Suprapubic skin (tissue), 4 donors: ENCODE data around the gene PIK3R5. TPM values are rescaled to one million over a fixed set of nuclear protein-coding genes. Genes with fewer than 3 reads are reported as not detected.

Experiments
- DNase-seq, 2 donors: peaks; one replicate each; pipeline ENCODE4 v3.0.0-alpha.2; 2019; ENCODE audit warnings: low spot score in 2 of 2
- H3K27ac ChIP-seq: fragments of 200-600 bp; sonication (generic); one replicate; pipeline ENCODE4 v1.5.1; 2019
- H3K27me3 ChIP-seq: fragments of 200-600 bp; sonication (generic); one replicate; pipeline ENCODE4 v1.5.1; 2019
- H3K36me3 ChIP-seq: fragments of 200-600 bp; sonication (generic); one replicate; pipeline ENCODE4 v1.5.1; 2019
- H3K4me1 ChIP-seq: fragments of 200-600 bp; sonication (generic); one replicate; pipeline ENCODE4 v1.5.1; 2019
- H3K4me3 ChIP-seq: fragments of 200-600 bp; sonication (generic); one replicate; pipeline ENCODE4 v1.5.1; 2019; ENCODE audit warnings: mild to moderate bottlenecking
- H3K9me3 ChIP-seq: fragments of 200-600 bp; sonication (generic); one replicate; pipeline ENCODE4 v1.5.1; 2019
- CTCF ChIP-seq, 2 donors: fragments of 200-600 bp in 1 of 2; fragments of 450-650 bp in 1 of 2; sonication (generic) in 1 of 2; IDR thresholded peaks; one replicate each; pipeline ENCODE4 v1.5.1; 2016 to 2019; ENCODE audit warnings: antibody characterized with exemption in 2 of 2, mild to moderate bottlenecking in 1 of 2, moderate library complexity in 1 of 2
- EP300 ChIP-seq: sonication (generic); formaldehyde crosslinking; IDR thresholded peaks from one replicate; pipeline ENCODE4 v1.6.1; 2017; ENCODE audit warnings: antibody characterized with exemption
- POLR2A ChIP-seq, 2 donors: fragments of 450-650 bp; IDR thresholded peaks; one replicate each; pipeline ENCODE4 v1.6.1; 2017; ENCODE audit warnings: antibody characterized with exemption in 2 of 2, mild to moderate bottlenecking in 2 of 2, moderate library complexity in 2 of 2
- POLR2AphosphoS5 ChIP-seq, 3 donors: sonication (generic); formaldehyde crosslinking; IDR thresholded peaks; one replicate each; pipeline ENCODE4 v1.6.1; 2017; ENCODE audit warnings: antibody characterized with exemption in 3 of 3
- WGBS: methylation state at CpG from one replicate; pipeline ENCODE4 v1.1.5; 2018; 5-methylcytosine and 5-hydroxymethylcytosine counted together
- total RNA-seq, 4 donors: library from RNA; depleted of rRNA; stranded (reverse); fragments of >200 nt; gene quantifications; one replicate each; pipeline ENCODE4 v1.1.0, GENCODE V29; 2016

PIK3R5 gene
- total RNA-seq, 4 donors from 2014 or later: 3.6 to 13.5 (median 5.0) TPM

DNA sequence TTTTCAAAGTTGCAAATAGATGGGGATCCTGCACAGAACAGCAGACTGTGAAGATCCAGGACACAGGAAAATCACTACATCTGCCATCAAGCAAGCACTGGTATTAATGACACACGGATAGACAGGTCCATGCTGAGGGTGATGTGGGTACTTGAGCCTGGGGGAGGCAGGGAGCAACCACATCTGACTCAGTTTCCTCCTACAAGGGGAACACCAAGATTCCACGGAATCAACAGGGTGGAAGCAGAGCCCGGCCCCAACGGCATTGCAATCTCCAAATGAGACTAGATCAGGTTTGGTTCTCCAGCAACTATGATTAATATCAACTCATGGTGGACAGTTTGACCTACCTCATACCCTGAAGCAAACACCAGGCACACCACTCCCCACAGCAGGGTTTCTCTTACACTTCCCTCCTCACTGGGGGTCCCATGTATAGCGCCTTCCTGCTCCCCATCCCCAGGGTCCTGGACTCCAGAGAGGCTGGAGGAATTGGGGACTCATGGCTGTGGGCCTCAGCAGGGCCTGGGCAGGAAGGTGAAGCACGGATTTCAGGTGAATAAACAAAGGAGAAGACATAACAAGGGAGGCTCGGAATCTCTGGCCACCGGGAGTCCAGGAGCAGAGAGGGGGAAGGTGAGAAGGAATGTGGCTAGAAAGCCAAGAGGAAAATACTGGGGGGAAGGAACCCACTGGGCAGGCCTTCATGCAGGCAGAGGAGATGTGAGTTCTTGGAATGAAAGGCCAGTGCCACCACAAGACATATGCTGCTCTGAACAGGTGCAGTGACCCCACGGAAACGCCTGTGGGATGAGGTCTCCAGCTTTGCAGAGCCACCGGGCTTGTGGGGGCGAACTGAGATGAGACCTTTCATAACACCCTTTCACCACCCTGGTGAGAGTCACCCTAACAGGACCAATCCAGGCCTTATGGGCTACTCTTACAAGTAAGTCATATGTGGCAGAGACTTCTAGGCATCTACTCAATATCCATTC lies 68.6 kb downstream of the PIK3R5 start:
- Histone ChIP-seq H3K9me3 (no peaks in the 10 kb centered on the region), H3K36me3 (no peaks in the 10 kb centered on the region), H3K27ac (no peak overlapping the region), H3K4me3 (no peak overlapping the region), H3K27me3 (no peaks in the 10 kb centered on the region), H3K4me1 (no peaks in the 10 kb centered on the region)
- no peak for DNase-seq
- no peak for TF ChIP-seq EP300
- TF ChIP-seq POLR2A (IDR thresholded peaks at IDR 0.05): no peak
- no peak for TF ChIP-seq POLR2AphosphoS5 (IDR thresholded peaks at IDR 0.05)
- TF ChIP-seq CTCF (IDR thresholded peaks at IDR 0.05): no peak
- 81% methylated on average over 12 of the region's 12 CpGs for WGBS

DNA sequence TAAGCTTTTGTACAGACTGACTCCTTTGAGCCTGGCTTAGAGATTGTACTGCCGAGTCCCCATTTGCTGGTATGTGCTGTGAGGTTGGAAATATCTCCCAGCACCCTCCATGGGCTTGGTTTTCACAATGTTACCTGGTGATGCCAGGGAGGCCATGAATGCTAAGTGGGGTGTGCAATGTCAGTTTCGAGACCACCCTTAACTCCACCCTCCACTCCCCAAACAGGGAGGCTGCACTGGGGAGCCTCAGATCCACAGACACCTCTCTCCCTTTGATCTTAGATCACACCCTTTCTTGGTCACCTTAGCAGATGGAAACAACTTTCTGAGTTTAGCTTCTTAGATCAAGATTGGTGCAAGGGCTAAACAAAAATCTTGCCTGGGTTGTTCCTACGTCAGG lies 69.4 kb downstream of the PIK3R5 start:
- no peak for DNase-seq
- TF ChIP-seq EP300 (no peak), CTCF (IDR thresholded peaks at IDR 0.05) (no peak), POLR2A (IDR thresholded peaks at IDR 0.05) (no peak), POLR2AphosphoS5 (IDR thresholded peaks at IDR 0.05) (no peak)
- Histone ChIP-seq H3K27ac (no peak overlapping the region), H3K36me3 (no peaks in the 10 kb centered on the region), H3K27me3 (no peaks in the 10 kb centered on the region), H3K9me3 (no peaks in the 10 kb centered on the region), H3K4me3 (no peak overlapping the region), H3K4me1 (no peaks in the 10 kb centered on the region)
- WGBS: 90% methylated on average over 3 of the region's 3 CpGs

- no peak overlapping the region for H3K27ac ChIP-seq
- TF ChIP-seq POLR2A (IDR thresholded peaks at IDR 0.05): no peak
- TF ChIP-seq CTCF (IDR thresholded peaks at IDR 0.05): peak; percentile 43 to 75
- no peaks in the 10 kb centered on the region for H3K27me3 ChIP-seq
- DNase-seq: peak in 1 of 2 donors; percentile 74
- H3K4me3 ChIP-seq: no peak overlapping the region
- no peaks in the 10 kb centered on the region for H3K36me3 ChIP-seq
- WGBS: 49% methylated on average over 24 of the region's 24 CpGs
- no peaks in the 10 kb centered on the region for H3K9me3 ChIP-seq
- no peaks in the 10 kb centered on the region for H3K4me1 ChIP-seq
Observed at GRCh38 chr17:8894673-8895578, 70.6 kb downstream of the PIK3R5 start.

DNA sequence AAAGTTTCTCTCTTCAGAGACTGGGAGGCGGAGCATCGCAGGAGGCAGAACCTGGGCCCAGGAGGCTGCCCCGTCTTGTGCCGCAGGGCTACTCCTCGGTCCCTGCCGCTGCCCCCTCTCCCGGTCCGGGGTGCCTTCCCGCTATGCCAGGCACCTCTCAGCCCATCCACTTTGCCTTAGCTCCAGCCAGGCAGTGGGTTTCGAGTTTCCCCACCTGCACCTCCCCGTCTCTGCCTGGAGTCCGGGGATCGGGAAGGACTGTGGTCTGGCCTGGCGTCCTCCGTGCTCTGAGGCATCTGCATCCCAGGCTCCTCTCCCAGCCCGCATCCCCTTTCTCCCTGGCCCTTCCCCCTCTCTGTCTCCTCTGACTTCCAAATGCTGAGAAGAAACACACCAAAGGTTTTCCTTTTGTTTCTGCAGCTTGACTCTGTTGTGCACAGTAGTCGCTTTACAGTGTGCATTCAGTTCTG lies 71.3 kb downstream of the PIK3R5 start:
- H3K4me3 ChIP-seq: no peak overlapping the region
- H3K27ac ChIP-seq: no peak overlapping the region
- H3K9me3 ChIP-seq: no peaks in the 10 kb centered on the region
- WGBS: 72% methylated on average over 16 of the region's 17 CpGs
- no peaks in the 10 kb centered on the region for H3K27me3 ChIP-seq
- no peaks in the 10 kb centered on the region for H3K4me1 ChIP-seq
- peak in 1 of 2 donors; percentile 53 for DNase-seq
- TF ChIP-seq CTCF (IDR thresholded peaks at IDR 0.05) (no peak), EP300 (no peak), POLR2A (IDR thresholded peaks at IDR 0.05) (no peak), POLR2AphosphoS5 (IDR thresholded peaks at IDR 0.05) (no peak)
- no peaks in the 10 kb centered on the region for H3K36me3 ChIP-seq
